Keratinocyte (primary cell): ENCODE data around the gene SLC25A21.

ENCODE experiments used
- CTCF ChIP-seq, 3 experiments: IDR thresholded peaks in 1 of 3; conservative IDR thresholded peaks in 1 of 3; optimal IDR thresholded peaks in 1 of 3; 2 replicates in 2 of 3; 3 replicates in 1 of 3; pipeline versions ENCODE3 to v1.5.1; 2011; ENCODE audit warnings: low read length in 3 of 3, mild to moderate bottlenecking in 3 of 3, moderate library complexity in 2 of 3, control low read depth in 1 of 3, inconsistent platforms in 1 of 3; ENCODE audit not compliant: insufficient read depth in 2 of 3; ENCODE audit errors: extremely low read depth in 1 of 3
- EZH2 ChIP-seq: IDR thresholded peaks from one replicate; pipeline ENCODE4 v1.6.1; 2012; ENCODE audit warnings: inconsistent platforms, mild to moderate bottlenecking, low read length, moderate library complexity

DNA sequence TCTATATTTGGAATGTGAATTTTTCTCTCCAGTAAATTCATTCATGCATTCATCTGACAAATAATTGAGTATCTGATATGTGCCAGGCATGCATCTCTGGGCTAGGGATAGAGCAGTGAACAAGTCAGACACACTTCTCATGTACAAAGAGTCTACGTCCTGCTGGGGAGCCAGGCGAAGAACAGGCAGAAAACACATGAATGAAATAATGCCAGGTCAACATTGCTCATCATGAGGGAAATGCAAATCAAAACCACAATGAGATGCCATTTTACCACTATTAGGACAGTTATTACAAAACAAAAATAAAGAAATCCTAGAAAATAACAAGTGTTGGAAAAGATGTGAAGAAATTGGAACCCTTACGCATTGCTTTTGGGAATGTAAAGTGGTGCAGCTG, 420.5 kb downstream of the SLC25A21 start:
- TF ChIP-seq CTCF (optimal IDR thresholded peaks at IDR 0.05 in 1 of 3, IDR thresholded peaks at IDR 0.05 in 1 of 3, conservative IDR thresholded peaks at IDR 0.05 in 1 of 3; ENCODE audit: extremely low read depth in 1 of 3, insufficient read depth in 2 of 3, low read length in 3 of 3) = no peak
- no peak for TF ChIP-seq EZH2
